ENCODE measurements around the gene KIF26B. TPM values are rescaled to one million over a fixed set of nuclear protein-coding genes. Genes with fewer than 3 reads are reported as not detected.

Gene KIF26B
- total and polyA plus RNA-seq, 2 experiments from 2014 or later, result 0.03 to 0.76 TPM

DNA sequence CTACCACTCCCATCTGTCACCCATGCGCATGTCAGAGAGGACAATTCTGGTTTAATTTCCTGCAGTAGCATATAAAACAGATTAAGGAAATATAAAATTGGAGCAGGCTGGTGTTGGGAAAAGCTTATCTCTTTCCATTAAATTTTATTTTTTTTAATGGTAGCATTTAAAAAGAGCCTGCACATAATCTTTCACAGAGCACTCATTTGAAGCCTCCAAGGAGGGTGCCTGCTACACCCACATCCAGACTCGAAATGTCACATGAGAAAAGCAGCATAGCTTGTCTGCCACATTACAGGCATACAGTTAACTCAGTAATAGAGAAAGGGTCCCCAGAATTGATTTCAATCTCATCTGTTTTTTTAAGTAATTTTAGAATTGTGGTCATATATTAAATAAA is 599.0 kb downstream of the KIF26B start:
- Histone ChIP-seq H3K27ac (ENCODE audit: low read depth) (no peak overlapping the region), H3F3A (replicated peaks; ENCODE audit: low read depth) (no peaks in the 10 kb centered on the region), H3K9me2 (ENCODE audit: insufficient read depth) (no peaks in the 10 kb centered on the region; the same call in 1 of the 2 replicates), H3K79me2 (replicated peaks; ENCODE audit: insufficient read depth) (no peaks in the 10 kb centered on the region), H3K4me1 (ENCODE audit: insufficient read depth) (peaks cover 10% of the 10 kb centered on the region; the same call in 1 of the 2 replicates), H3K36me3 (ENCODE audit: insufficient read depth) (no peaks in the 10 kb centered on the region), H4K20me1 (replicated peaks; ENCODE audit: insufficient read depth) (no peaks in the 10 kb centered on the region), H3K27me3 (ENCODE audit: insufficient read depth) (no peaks in the 10 kb centered on the region), H2AFZ (no peak overlapping the region), H3K4me2 (no peak overlapping the region), H3K4me3 (no peak overlapping the region)
- DNase-seq (ENCODE audit: low spot score) (no peak), ATAC-seq (no peak)
- H3K36me3 Mint-ChIP-seq (ENCODE audit: low read depth), result peaks cover 3% of the 10 kb centered on the region; the same call in 1 of the 3 replicates
- no peak overlapping the region for H3K27ac Mint-ChIP-seq
- TF ChIP-seq STAT1 (IDR thresholded peaks at IDR 0.05; ENCODE audit: unreplicated experiment) (no peak), JUNB (IDR thresholded peaks at IDR 0.05; ENCODE audit: unreplicated experiment) (no peak), EZH2 (IDR thresholded peaks at IDR 0.05; ENCODE audit: low read depth, unreplicated experiment) (no peak), CREB1 (CRISPR knock-in tag; IDR thresholded peaks at IDR 0.05; ENCODE audit: low read depth) (no peak), ZNF114 (CRISPR knock-in tag; IDR thresholded peaks at IDR 0.05) (no peak), POLR2AphosphoS5 (IDR thresholded peaks at IDR 0.05; ENCODE audit: low read depth) (no peak)
- TF ChIP-seq, protein P1, sequence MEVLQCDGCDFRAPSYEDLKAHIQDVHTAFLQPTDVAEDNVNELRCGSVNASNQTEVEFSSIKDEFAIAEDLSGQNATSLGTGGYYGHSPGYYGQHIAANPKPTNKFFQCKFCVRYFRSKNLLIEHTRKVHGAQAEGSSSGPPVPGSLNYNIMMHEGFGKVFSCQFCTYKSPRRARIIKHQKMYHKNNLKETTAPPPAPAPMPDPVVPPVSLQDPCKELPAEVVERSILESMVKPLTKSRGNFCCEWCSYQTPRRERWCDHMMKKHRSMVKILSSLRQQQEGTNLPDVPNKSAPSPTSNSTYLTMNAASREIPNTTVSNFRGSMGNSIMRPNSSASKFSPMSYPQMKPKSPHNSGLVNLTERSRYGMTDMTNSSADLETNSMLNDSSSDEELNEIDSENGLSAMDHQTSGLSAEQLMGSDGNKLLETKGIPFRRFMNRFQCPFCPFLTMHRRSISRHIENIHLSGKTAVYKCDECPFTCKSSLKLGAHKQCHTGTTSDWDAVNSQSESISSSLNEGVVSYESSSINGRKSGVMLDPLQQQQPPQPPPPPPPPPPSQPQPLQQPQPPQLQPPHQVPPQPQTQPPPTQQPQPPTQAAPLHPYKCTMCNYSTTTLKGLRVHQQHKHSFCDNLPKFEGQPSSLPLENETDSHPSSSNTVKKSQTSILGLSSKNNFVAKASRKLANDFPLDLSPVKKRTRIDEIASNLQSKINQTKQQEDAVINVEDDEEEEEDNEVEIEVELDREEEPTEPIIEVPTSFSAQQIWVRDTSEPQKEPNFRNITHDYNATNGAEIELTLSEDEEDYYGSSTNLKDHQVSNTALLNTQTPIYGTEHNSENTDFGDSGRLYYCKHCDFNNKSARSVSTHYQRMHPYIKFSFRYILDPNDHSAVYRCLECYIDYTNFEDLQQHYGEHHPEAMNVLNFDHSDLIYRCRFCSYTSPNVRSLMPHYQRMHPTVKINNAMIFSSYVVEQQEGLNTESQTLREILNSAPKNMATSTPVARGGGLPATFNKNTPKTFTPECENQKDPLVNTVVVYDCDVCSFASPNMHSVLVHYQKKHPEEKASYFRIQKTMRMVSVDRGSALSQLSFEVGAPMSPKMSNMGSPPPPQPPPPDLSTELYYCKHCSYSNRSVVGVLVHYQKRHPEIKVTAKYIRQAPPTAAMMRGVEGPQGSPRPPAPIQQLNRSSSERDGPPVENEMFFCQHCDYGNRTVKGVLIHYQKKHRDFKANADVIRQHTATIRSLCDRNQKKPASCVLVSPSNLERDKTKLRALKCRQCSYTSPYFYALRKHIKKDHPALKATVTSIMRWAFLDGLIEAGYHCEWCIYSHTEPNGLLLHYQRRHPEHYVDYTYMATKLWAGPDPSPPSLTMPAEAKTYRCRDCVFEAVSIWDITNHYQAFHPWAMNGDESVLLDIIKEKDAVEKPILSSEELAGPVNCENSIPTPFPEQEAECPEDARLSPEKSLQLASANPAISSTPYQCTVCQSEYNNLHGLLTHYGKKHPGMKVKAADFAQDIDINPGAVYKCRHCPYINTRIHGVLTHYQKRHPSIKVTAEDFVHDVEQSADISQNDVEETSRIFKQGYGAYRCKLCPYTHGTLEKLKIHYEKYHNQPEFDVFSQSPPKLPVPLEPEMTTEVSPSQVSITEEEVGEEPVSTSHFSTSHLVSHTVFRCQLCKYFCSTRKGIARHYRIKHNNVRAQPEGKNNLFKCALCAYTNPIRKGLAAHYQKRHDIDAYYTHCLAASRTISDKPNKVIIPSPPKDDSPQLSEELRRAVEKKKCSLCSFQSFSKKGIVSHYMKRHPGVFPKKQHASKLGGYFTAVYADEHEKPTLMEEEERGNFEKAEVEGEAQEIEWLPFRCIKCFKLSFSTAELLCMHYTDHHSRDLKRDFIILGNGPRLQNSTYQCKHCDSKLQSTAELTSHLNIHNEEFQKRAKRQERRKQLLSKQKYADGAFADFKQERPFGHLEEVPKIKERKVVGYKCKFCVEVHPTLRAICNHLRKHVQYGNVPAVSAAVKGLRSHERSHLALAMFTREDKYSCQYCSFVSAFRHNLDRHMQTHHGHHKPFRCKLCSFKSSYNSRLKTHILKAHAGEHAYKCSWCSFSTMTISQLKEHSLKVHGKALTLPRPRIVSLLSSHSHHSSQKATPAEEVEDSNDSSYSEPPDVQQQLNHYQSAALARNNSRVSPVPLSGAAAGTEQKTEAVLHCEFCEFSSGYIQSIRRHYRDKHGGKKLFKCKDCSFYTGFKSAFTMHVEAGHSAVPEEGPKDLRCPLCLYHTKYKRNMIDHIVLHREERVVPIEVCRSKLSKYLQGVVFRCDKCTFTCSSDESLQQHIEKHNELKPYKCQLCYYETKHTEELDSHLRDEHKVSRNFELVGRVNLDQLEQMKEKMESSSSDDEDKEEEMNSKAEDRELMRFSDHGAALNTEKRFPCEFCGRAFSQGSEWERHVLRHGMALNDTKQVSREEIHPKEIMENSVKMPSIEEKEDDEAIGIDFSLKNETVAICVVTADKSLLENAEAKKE (CRISPR knock-in tag; IDR thresholded peaks at IDR 0.05), result no peak
- TF ChIP-seq, protein P2, sequence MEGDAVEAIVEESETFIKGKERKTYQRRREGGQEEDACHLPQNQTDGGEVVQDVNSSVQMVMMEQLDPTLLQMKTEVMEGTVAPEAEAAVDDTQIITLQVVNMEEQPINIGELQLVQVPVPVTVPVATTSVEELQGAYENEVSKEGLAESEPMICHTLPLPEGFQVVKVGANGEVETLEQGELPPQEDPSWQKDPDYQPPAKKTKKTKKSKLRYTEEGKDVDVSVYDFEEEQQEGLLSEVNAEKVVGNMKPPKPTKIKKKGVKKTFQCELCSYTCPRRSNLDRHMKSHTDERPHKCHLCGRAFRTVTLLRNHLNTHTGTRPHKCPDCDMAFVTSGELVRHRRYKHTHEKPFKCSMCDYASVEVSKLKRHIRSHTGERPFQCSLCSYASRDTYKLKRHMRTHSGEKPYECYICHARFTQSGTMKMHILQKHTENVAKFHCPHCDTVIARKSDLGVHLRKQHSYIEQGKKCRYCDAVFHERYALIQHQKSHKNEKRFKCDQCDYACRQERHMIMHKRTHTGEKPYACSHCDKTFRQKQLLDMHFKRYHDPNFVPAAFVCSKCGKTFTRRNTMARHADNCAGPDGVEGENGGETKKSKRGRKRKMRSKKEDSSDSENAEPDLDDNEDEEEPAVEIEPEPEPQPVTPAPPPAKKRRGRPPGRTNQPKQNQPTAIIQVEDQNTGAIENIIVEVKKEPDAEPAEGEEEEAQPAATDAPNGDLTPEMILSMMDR (conservative IDR thresholded peaks at IDR 0.05; ENCODE audit: low read depth in 2 of 2), result no peak
- TF ChIP-seq, protein P3, sequence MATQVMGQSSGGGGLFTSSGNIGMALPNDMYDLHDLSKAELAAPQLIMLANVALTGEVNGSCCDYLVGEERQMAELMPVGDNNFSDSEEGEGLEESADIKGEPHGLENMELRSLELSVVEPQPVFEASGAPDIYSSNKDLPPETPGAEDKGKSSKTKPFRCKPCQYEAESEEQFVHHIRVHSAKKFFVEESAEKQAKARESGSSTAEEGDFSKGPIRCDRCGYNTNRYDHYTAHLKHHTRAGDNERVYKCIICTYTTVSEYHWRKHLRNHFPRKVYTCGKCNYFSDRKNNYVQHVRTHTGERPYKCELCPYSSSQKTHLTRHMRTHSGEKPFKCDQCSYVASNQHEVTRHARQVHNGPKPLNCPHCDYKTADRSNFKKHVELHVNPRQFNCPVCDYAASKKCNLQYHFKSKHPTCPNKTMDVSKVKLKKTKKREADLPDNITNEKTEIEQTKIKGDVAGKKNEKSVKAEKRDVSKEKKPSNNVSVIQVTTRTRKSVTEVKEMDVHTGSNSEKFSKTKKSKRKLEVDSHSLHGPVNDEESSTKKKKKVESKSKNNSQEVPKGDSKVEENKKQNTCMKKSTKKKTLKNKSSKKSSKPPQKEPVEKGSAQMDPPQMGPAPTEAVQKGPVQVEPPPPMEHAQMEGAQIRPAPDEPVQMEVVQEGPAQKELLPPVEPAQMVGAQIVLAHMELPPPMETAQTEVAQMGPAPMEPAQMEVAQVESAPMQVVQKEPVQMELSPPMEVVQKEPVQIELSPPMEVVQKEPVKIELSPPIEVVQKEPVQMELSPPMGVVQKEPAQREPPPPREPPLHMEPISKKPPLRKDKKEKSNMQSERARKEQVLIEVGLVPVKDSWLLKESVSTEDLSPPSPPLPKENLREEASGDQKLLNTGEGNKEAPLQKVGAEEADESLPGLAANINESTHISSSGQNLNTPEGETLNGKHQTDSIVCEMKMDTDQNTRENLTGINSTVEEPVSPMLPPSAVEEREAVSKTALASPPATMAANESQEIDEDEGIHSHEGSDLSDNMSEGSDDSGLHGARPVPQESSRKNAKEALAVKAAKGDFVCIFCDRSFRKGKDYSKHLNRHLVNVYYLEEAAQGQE (IDR thresholded peaks at IDR 0.05; ENCODE audit: unreplicated experiment), result no peak
- H3K27me3 Mint-ChIP-seq (ENCODE audit: insufficient read depth, low read depth, poor library complexity), result no peaks in the 10 kb centered on the region
- H3K9me3 Mint-ChIP-seq, result no peaks in the 10 kb centered on the region
- peaks cover 25% of the 10 kb centered on the region for H3K4me1 Mint-ChIP-seq
- H3K4me3 Mint-ChIP-seq, result no peak overlapping the region
